MCF 10A (cell line): ENCODE results near the gene GPC5. TPM values are rescaled to one million over a fixed set of nuclear protein-coding genes. Genes with fewer than 3 reads are reported as not detected.

ENCODE experiments used
- BruUV-seq: library from RNA; stranded (reverse); fragments of 400-500 nt; replicated peaks from 2 replicates; lab custom pipeline; 2021; lab: Mats Ljungman, UMichigan
- CTCF ChIA-PET: fragments of 300-600 bp; sonication (Branson Sonifier 250); formaldehyde crosslinking; extraction: SDS; loops from one replicate; lab custom pipeline; 2021; ENCODE audit warnings: antibody characterized with exemption, inconsistent platforms; lab: Yijun Ruan, JAX
- POLR2A ChIA-PET: fragments of 300-600, 350-650 bp; sonication (Branson Sonifier 250); formaldehyde crosslinking; extraction: SDS; loops from one replicate; lab custom pipeline; 2020; ENCODE audit warnings: antibody characterized with exemption, inconsistent platforms; lab: Yijun Ruan, JAX
- DNase-seq: peaks from one replicate; pipeline ENCODE4 v3.0.0-alpha.2; 2018; ENCODE audit not compliant: unreplicated experiment
- H3K27ac Mint-ChIP-seq: one replicate; pipeline ENCODE4 v1.8.0; 2022; ENCODE audit warnings: mild to moderate bottlenecking, low read depth, mixed read lengths; ENCODE audit not compliant: unreplicated experiment
- H3K27me3 Mint-ChIP-seq: one replicate; pipeline ENCODE4 v1.8.0; 2022; ENCODE audit warnings: mixed read lengths; ENCODE audit not compliant: insufficient read depth, unreplicated experiment
- H3K36me3 Mint-ChIP-seq: one replicate; pipeline ENCODE4 v1.8.0; 2022; ENCODE audit warnings: mild to moderate bottlenecking, moderate library complexity, mixed read lengths; ENCODE audit not compliant: insufficient read depth, unreplicated experiment
- H3K4me1 Mint-ChIP-seq: one replicate; pipeline ENCODE4 v1.8.0; 2022; ENCODE audit warnings: mixed read lengths; ENCODE audit not compliant: insufficient read depth, unreplicated experiment
- H3K4me3 Mint-ChIP-seq: one replicate; pipeline ENCODE4 v1.8.0; 2022; ENCODE audit warnings: mild to moderate bottlenecking, moderate library complexity, mixed read lengths; ENCODE audit not compliant: unreplicated experiment
- H3K9me3 Mint-ChIP-seq: one replicate; pipeline ENCODE4 v1.8.0; 2022; ENCODE audit warnings: mixed read lengths; ENCODE audit not compliant: unreplicated experiment
- CTCF ChIP-seq: fragments of 200-600 bp; IDR thresholded peaks from one replicate; pipeline ENCODE4 v1.8.0; 2022; ENCODE audit warnings: antibody characterized with exemption, mild to moderate bottlenecking; ENCODE audit not compliant: unreplicated experiment
- intact Hi-C: fragments of 100-400 bp; cut with micrococcal nuclease; formaldehyde crosslinking; loops from 2 replicates; pipeline ENCODE4 v1.14.1; 2022
- total RNA-seq: library from RNA; stranded (reverse); gene quantifications from 2 replicates; pipeline ENCODE4 v1.2.3, GENCODE V29; 2022

GPC5 gene
- total RNA-seq, 1 experiment from 2014 or later, result not detected

GRCh38 chr13:91744284-91744683, 345.9 kb downstream of the GPC5 start:
- intact Hi-C loops, result no loop called here
- peaks cover 63% of the 10 kb centered on the region for H3K27me3 Mint-ChIP-seq
- ChIA-PET POLR2A (no interaction called here), CTCF (interaction anchor here (1.7 kb wide), 1 partner anchor 370 kb away, joined by 3 read pairs; no protein-coding TSS in a partner anchor)
- no peak for TF ChIP-seq CTCF
- no peaks in the 10 kb centered on the region for H3K36me3 Mint-ChIP-seq
- no peak overlapping the region for H3K4me3 Mint-ChIP-seq
- H3K27ac Mint-ChIP-seq, result no peak overlapping the region
- no TSS peak for BruUV-seq
- H3K9me3 Mint-ChIP-seq, result no peaks in the 10 kb centered on the region
- no peaks in the 10 kb centered on the region for H3K4me1 Mint-ChIP-seq
- no peak for DNase-seq

- no peaks in the 10 kb centered on the region for H3K36me3 Mint-ChIP-seq
- intact Hi-C loops, result no loop called here
- CTCF ChIA-PET, result interaction anchor here (2.0 kb wide), 1 partner anchor 36 kb away, joined by 7 read pairs; no protein-coding TSS in a partner anchor
- POLR2A ChIA-PET, result no interaction called here
- peaks cover 53% of the 10 kb centered on the region for H3K27me3 Mint-ChIP-seq
- DNase-seq, result no peak
- no peak overlapping the region for H3K27ac Mint-ChIP-seq
- H3K4me1 Mint-ChIP-seq, result no peaks in the 10 kb centered on the region
- no TSS peak for BruUV-seq
- no peaks in the 10 kb centered on the region for H3K9me3 Mint-ChIP-seq
- TF ChIP-seq CTCF, result no peak
- no peak overlapping the region for H3K4me3 Mint-ChIP-seq
These were observed 347.5 kb downstream of the GPC5 start for GRCh38 chr13:91745967-91746366.

- no TSS peak for BruUV-seq
- intact Hi-C loops, result no loop called here
- Mint-ChIP-seq H3K4me1 (no peaks in the 10 kb centered on the region), H3K9me3 (no peaks in the 10 kb centered on the region), H3K4me3 (no peak overlapping the region), H3K27me3 (peaks cover 65% of the 10 kb centered on the region), H3K36me3 (no peaks in the 10 kb centered on the region), H3K27ac (no peak overlapping the region)
- no peak for DNase-seq
- ChIA-PET CTCF (interaction anchor here (1.1 to 2.0 kb wide), 2 partner anchors 35 to 371 kb away, joined by 3 to 7 read pairs; no protein-coding TSS in a partner anchor), POLR2A (interaction anchor here (0.9 kb wide), 1 partner anchor 16 kb away, joined by 3 read pairs; no protein-coding TSS in a partner anchor)
- TF ChIP-seq CTCF, result no peak
These were observed 348.8 kb downstream of the GPC5 start for GRCh38 chr13:91747186-91747585.

- CTCF ChIA-PET, result interaction anchor here (0.6 to 1.1 kb wide), 3 partner anchors 8 to 372 kb away, joined by 3 read pairs; no protein-coding TSS in a partner anchor
- intact Hi-C loops, result no loop called here
- H3K9me3 Mint-ChIP-seq, result no peaks in the 10 kb centered on the region
These were observed 350.1 kb downstream of the GPC5 start for GRCh38 chr13:91748416-91749089.

More at GRCh38 chr13:91748416-91749089, 350.1 kb downstream of the GPC5 start:
- no TSS peak for BruUV-seq
- Mint-ChIP-seq H3K36me3 (no peaks in the 10 kb centered on the region), H3K4me3 (no peak overlapping the region), H3K27ac (no peak overlapping the region), H3K27me3 (peaks cover 72% of the 10 kb centered on the region), H3K4me1 (no peaks in the 10 kb centered on the region)
- POLR2A ChIA-PET, result no interaction called here
- DNase-seq, result no peak
- no peak for TF ChIP-seq CTCF
